MM.1S (cell line): ENCODE results near the gene LRRIQ4.

ENCODE experiments used
- EZH2 ChIP-seq: fragments of 300-600 bp; sonication (generic); optimal IDR thresholded peaks from 2 replicates; pipeline ENCODE3; 2017; ENCODE audit warnings: low read depth, mild to moderate bottlenecking, antibody characterized with exemption, low read length, mixed read lengths
- TF ChIP-seq, protein P1 (sequence below): fragments of 300-600 bp; sonication (generic); IDR thresholded peaks from 2 replicates; pipeline ENCODE4 v1.5.1; 2016; ENCODE audit warnings: antibody characterized with exemption, low read length, mixed read lengths

DNA sequence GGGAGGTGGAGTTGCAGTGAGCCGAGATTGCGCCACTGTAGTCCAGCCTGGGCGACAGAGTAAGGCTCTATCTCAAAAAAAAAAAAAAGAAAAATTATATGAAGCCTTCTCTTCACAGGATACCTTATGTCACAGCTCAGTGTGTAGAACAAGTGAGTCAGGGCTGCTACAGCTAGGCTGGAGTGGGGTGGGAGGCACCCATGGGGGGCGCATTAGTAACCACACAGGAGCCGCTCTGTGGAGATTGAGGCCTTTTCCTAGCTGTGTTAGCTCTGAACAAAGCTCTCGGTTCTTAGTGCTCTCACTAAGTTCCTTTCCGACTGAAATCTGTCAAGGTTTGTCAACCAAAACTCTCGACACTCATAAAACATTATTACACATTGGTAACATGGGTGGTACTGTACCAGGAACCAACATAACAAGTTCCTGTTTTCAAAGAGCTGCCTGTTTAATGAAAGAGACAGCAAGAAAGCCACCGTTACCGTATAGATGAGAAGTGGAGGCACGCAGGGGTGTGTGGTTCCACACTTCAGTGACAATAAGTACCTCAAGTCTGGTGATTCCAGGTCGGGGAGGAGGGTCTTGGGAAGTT is 52.6 kb downstream of the LRRIQ4 start:
- TF ChIP-seq, protein P1, sequence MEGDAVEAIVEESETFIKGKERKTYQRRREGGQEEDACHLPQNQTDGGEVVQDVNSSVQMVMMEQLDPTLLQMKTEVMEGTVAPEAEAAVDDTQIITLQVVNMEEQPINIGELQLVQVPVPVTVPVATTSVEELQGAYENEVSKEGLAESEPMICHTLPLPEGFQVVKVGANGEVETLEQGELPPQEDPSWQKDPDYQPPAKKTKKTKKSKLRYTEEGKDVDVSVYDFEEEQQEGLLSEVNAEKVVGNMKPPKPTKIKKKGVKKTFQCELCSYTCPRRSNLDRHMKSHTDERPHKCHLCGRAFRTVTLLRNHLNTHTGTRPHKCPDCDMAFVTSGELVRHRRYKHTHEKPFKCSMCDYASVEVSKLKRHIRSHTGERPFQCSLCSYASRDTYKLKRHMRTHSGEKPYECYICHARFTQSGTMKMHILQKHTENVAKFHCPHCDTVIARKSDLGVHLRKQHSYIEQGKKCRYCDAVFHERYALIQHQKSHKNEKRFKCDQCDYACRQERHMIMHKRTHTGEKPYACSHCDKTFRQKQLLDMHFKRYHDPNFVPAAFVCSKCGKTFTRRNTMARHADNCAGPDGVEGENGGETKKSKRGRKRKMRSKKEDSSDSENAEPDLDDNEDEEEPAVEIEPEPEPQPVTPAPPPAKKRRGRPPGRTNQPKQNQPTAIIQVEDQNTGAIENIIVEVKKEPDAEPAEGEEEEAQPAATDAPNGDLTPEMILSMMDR = no peak
- no peak for TF ChIP-seq EZH2
